Measurements from ENCODE around the gene EMSY.

Gene EMSY

GRCh38 chr11:76455331-76455730, 10.5 kb downstream of the EMSY start:
- no peak for DNase-seq

GRCh38 chr11:76455931-76456330, 11.1 kb downstream of the EMSY start:
- DNase-seq, result no peak

DNA sequence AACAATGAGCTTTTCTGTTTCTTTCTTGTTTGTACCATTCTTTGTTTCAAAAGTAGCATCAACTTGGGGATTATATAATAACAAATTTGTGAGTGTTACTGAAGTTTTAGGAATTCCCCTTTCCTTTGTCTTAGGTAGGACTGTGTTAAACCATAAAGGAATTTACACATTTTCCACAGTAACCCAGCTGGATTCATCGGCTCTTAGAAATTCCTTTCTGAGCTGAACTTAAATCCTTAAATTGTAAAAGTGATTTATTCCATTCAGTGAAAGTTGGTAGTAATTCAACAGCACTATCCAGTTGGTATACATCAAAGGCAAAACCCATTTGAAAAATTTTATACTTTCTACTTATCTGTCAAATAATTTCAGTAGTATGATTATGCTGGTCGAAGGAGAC, 11.8 kb downstream of the EMSY start:
- DNase-seq, result no peak

- DNase-seq, result peak in 1 of 2 donors; percentile 26
Observed at GRCh38 chr11:76459299-76459698, 14.5 kb downstream of the EMSY start.

DNA sequence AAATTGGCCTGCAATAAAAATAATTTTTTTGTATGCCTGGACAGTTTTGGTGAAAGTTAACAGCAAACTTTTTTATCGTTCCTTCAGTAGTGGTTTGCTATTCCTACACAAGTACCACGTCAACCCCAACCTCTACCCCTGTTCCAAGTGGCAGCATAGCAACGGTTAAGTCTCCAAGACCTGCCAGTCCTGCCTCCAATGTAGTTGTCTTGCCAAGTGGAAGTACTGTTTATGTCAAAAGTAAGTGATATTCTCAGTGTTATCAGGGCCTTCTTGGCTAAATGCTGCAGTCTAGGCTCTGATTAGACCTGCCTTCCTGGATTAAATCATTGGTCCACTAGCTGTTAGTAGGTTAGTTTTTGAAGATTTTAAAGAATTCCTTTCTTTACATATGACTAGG, 15.0 kb downstream of the EMSY start:
- no peak for DNase-seq

DNA sequence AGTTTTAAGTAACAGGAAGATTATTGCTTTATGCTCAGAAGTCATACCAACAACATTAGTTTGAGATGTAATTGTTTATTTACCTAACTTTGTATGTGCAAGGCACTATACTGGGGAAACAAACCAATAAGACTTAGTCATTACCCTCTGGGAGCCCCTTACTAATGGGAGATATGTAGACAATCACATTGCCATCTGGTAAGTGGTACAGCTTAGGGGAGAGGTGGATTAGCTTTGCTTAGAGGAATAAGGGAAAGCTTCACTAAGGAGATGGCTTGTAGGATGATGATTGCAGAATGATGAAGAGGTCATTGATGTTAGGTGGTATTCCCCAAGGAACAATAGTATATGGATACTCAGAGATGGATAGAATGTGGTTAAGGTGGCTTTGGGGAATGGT, 17.5 kb downstream of the EMSY start:
- no peak for DNase-seq

DNA sequence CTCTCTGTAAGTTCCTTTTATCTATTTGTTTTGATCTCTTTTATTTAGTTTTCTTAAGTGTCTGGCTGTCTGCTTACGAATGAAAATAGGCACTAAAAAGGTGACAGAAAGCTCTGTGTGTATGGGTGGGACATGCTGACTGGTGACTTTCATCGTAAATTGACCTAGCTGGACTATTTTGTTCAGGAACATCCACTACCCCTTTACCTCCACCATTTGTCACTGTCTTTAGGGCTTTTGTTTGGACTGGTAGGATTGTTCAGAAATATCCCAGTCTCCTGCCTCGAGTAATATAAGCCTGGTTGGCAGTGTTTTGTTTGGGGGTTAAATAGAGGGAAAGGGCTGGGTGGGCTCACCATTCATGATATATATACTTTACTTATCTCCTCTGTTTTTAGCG, 20.9 kb downstream of the EMSY start:
- DNase-seq, result no peak

GRCh38 chr11:76466666-76467065, 21.8 kb downstream of the EMSY start:
- DNase-seq, result no peak

- DNase-seq, result no peak
Observed at GRCh38 chr11:76469141-76469540, 24.3 kb downstream of the EMSY start.

- no peak for DNase-seq
Observed at GRCh38 chr11:76471382-76471781, 26.6 kb downstream of the EMSY start.

- DNase-seq, result no peak
Observed at GRCh38 chr11:76480241-76480640, 35.4 kb downstream of the EMSY start.

DNA sequence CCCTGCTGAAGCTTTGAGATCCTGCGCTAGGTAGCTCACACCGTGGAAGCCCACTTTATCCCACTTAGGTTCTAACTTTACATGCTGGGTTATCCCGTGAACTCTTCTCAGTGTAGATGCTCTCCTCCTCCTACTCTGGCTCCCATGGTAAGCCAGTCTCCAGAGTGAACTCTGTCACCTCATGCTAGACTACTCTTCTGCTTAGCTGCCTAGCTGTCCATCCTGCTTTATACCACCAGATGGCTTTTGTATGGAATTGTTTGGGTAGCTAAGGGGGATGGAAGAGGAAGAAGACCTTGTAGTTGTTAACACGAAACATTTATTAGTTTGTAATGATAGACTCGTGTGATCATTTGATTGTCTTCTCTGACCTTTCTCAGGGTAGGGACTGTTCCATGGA, 46.8 kb downstream of the EMSY start:
- DNase-seq, result no peak

DNA sequence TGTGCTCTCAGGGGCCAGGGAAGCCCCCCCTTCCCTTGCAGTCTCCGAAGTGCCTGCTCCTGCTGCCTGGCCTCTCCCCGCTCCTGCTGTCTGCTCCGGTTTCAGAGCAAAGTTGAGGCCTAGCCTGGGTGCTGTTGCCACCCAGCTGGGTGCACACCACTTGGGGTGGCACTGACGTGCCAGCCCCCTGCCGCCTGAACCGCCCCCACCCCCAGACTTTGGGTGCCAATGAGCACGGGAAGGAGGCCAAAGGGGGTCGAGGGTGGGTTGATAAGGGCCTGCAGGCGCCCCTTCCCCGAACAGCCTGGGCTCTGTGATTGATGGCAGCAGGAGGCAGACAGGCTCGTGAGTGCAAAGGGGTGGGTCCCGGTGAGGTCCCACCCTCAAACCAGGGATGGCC, 48.2 kb downstream of the EMSY start:
- DNase-seq, result no peak

DNA sequence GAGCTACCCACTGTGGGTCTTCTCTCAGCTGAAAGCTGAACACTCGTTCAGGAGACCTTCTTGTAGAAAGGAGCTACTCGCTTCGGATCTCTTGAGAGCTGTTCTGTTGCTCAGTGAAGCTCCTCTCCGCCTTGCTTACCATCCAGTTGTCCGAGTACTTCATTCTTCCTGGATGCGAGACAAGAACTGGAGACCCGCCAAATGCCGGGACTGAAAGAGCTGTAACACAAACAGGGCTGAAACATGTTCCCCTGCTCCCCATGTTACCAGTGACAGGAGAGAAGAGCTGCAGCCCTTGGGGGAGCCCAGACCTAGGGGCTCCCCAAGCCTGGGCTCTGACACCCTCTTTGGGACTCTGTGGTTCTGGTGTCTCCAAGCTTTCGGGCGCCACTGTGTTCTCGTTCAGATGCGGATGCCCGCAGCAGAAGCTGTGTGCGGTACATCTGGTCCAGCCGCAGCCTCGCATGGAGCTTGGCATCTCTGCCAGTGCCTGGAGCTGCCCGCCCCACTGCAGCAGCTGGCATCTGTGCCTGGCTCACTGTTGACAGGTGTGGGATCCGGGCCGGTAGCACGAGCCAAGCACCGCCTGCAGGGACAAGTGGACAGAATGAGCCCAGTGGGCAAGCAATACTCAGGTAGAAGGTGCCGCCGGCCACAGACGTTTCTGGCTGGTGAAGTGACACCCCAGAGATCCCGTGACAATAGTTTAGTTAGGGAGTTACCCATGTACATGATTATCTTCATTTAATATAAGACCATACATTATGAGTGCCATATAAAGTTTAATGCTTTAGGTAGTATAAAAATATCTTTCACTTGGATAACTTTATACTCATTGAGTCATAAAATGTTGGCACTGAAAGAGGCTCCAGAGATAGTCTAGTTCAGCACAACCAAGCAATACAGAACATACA, 49.1 kb downstream of the EMSY start:
- DNase-seq, result no peak

- no peak for DNase-seq
Observed at GRCh38 chr11:76495019-76495418, 50.2 kb downstream of the EMSY start.

DNA sequence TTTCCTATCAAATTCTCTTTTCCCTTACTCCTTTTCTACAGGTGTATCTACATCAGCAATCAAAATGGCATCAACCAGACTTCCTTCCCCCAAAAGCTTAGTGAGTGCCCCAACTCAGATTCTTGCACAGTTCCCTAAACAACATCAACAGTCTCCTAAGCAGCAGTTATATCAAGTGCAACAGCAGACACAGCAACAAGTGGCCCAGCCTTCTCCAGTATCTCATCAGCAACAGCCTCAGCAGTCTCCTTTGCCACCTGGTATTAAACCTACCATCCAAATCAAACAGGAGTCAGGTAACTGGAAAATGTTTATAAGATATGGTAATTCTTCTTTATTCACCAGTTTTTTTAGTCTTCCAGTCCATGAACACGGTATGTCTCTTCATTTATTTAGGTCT, 51.4 kb downstream of the EMSY start:
- no peak for DNase-seq

GRCh38 chr11:76501526-76502202, 56.8 kb downstream of the EMSY start:
- DNase-seq, result no peak

GRCh38 chr11:76506833-76507232, 62.0 kb downstream of the EMSY start:
- no peak for DNase-seq

- DNase-seq, result no peak
Observed at GRCh38 chr11:76510060-76511047, 65.5 kb downstream of the EMSY start.

- DNase-seq, result peak; percentile 2 to 4
Observed at GRCh38 chr11:76512851-76513653, 68.2 kb downstream of the EMSY start.

GRCh38 chr11:76513654-76514034, 68.8 kb downstream of the EMSY start:
- no peak for DNase-seq

DNA sequence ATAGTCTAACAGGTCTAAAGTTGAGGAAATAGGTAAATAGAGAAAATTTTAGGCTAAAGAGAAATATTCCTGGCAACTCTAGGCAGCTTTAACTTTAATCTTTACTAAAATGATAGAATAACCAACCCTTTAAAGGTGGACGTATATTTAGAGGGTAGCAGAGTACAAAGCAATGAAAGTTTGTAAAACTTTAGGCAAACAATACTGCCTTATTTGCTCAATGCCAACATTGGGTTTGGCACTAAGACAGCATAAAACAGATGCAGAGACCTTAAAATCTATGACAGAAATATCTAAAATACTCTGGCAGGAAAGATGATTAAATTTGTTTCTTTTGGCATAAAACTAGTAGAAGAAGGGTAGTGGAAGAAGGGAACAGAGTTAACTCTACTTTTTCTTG, 70.7 kb downstream of the EMSY start:
- no peak for DNase-seq

Measured in inflammatory macrophage (primary cell).